ENCODE data around the gene HELT.

GRCh38 chr4:185068837-185069236 is 50.5 kb downstream of the HELT start:
- no peak for TF ChIP-seq CTCF (IDR thresholded peaks at IDR 0.05; ENCODE audit: extremely low read depth in 1 of 2, insufficient read depth in 1 of 2, low read depth in 1 of 2, low read length in 2 of 2)
- no peak for TF ChIP-seq POLR2AphosphoS5 (IDR thresholded peaks at IDR 0.05; ENCODE audit: insufficient read depth, low read depth, low read length)
- no peak for TF ChIP-seq EZH2 (IDR thresholded peaks at IDR 0.05; ENCODE audit: borderline replicate concordance, low read depth, low read length, severe bottlenecking)
- TF ChIP-seq POLR2A (IDR thresholded peaks at IDR 0.05; ENCODE audit: low read depth, low read length), result no peak
- no peak for TF ChIP-seq MAX (IDR thresholded peaks at IDR 0.05; ENCODE audit: insufficient read depth, insufficient read length)
- TF ChIP-seq JUN (IDR thresholded peaks at IDR 0.05; ENCODE audit: borderline replicate concordance, insufficient read depth, insufficient read length, low read depth), result no peak
- TF ChIP-seq FOS (IDR thresholded peaks at IDR 0.05; ENCODE audit: borderline replicate concordance, insufficient read depth, low read length), result no peak

All from endothelial cell of umbilical vein (primary cell).